ENCODE data around the gene DUSP28.

DUSP28 gene

GRCh38 chr2:240524963-240525718 is 35.0 kb upstream of the DUSP28 start:
- TF ChIP-seq CTCF (IDR thresholded peaks at IDR 0.05) = no peak
- Histone ChIP-seq H3K4me3 (ENCODE audit: low read depth in 1 of 2, low read length in 1 of 2) (no peak overlapping the region), H3K36me3 (peaks cover 30% of the 10 kb centered on the region), H3K9me3 (peaks cover 11% of the 10 kb centered on the region), H3K27ac (no peak overlapping the region), H3K27me3 (peaks cover 10% of the 10 kb centered on the region), H3K4me1 (ENCODE audit: control insufficient read depth in 1 of 2, insufficient read depth in 1 of 2, low read depth in 1 of 2, low read length in 1 of 2) (no peaks in the 10 kb centered on the region)

- peaks cover 3% of the 10 kb centered on the region for H3K27me3 ChIP-seq
- H3K4me1 ChIP-seq (ENCODE audit: control insufficient read depth in 1 of 2, insufficient read depth in 1 of 2, low read depth in 1 of 2, low read length in 1 of 2) = no peaks in the 10 kb centered on the region
- no peak overlapping the region for H3K4me3 ChIP-seq (ENCODE audit: low read depth in 1 of 2, low read length in 1 of 2)
- H3K27ac ChIP-seq = no peak overlapping the region
- peaks cover 11% of the 10 kb centered on the region for H3K9me3 ChIP-seq
- TF ChIP-seq CTCF (IDR thresholded peaks at IDR 0.05) = no peak
- peaks cover 30% of the 10 kb centered on the region for H3K36me3 ChIP-seq
These were observed 34.4 kb upstream of the DUSP28 start for GRCh38 chr2:240525802-240526201.

GRCh38 chr2:240526521-240526920 is 33.6 kb upstream of the DUSP28 start:
- H3K4me3 ChIP-seq (ENCODE audit: low read depth in 1 of 2, low read length in 1 of 2) = no peak overlapping the region
- no peak overlapping the region for H3K27ac ChIP-seq
- no peaks in the 10 kb centered on the region for H3K4me1 ChIP-seq (ENCODE audit: control insufficient read depth in 1 of 2, insufficient read depth in 1 of 2, low read depth in 1 of 2, low read length in 1 of 2)
- no peak for TF ChIP-seq CTCF (IDR thresholded peaks at IDR 0.05)
- peaks cover 30% of the 10 kb centered on the region for H3K36me3 ChIP-seq
- H3K27me3 ChIP-seq = no peaks in the 10 kb centered on the region
- peaks cover 12% of the 10 kb centered on the region for H3K9me3 ChIP-seq

- H3K4me3 ChIP-seq (ENCODE audit: low read depth in 1 of 2, low read length in 1 of 2) = no peak overlapping the region
- no peaks in the 10 kb centered on the region for H3K4me1 ChIP-seq (ENCODE audit: control insufficient read depth in 1 of 2, insufficient read depth in 1 of 2, low read depth in 1 of 2, low read length in 1 of 2)
- H3K36me3 ChIP-seq = peaks cover 28% of the 10 kb centered on the region
- H3K9me3 ChIP-seq = peaks cover 15% of the 10 kb centered on the region
- no peak for TF ChIP-seq CTCF (IDR thresholded peaks at IDR 0.05)
- no peak overlapping the region for H3K27ac ChIP-seq
- no peaks in the 10 kb centered on the region for H3K27me3 ChIP-seq
These were observed 32.9 kb upstream of the DUSP28 start for GRCh38 chr2:240527153-240527750.

DNA sequence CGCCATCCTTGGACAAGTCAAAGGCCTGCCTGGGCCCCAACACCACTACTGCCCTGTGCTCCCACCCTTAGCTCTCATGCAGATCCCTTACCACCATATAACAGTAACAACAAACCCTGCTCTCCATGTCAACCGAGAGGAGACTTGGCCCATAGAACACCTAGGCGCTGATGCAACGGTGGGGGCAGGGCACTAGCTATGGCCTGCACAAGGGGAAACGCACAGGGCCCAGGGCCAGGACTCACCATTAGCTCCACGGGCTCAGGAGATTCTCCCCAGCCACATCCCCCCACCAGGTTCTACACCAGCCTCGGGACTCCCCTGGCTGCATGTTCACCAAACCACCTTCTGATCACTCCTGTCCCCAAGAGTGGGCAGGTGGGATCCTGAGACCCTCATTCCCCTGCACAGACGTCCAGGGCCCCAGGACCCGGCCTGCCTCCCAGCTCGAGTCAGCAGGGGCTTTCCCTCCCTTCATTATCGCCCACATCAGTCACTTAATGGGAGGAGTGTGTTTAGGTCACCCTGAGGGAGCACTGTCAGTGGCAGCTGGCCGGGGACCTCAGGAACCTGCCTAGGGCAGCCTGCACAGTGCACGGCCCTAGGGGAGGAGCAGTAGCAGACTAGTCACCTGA is 31.6 kb upstream of the DUSP28 start:
- H3K36me3 ChIP-seq = peaks cover 15% of the 10 kb centered on the region
- TF ChIP-seq CTCF (IDR thresholded peaks at IDR 0.05) = no peak
- H3K9me3 ChIP-seq = peaks cover 15% of the 10 kb centered on the region
- H3K27ac ChIP-seq = no peak overlapping the region
- H3K4me3 ChIP-seq (ENCODE audit: low read depth in 1 of 2, low read length in 1 of 2) = no peak overlapping the region
- no peaks in the 10 kb centered on the region for H3K27me3 ChIP-seq
- H3K4me1 ChIP-seq (ENCODE audit: control insufficient read depth in 1 of 2, insufficient read depth in 1 of 2, low read depth in 1 of 2, low read length in 1 of 2) = no peaks in the 10 kb centered on the region
